ENCODE results near the gene VAMP7. TPM values are rescaled to one million over a fixed set of nuclear protein-coding genes. Genes with fewer than 3 reads are reported as not detected.

The VAMP7 gene
- total and polyA plus RNA-seq, 2 of the 8 experiments (the other 6 are each of a cell fraction or from before 2014, with no cell fraction given): 14.2 to 22.1 TPM

DNA sequence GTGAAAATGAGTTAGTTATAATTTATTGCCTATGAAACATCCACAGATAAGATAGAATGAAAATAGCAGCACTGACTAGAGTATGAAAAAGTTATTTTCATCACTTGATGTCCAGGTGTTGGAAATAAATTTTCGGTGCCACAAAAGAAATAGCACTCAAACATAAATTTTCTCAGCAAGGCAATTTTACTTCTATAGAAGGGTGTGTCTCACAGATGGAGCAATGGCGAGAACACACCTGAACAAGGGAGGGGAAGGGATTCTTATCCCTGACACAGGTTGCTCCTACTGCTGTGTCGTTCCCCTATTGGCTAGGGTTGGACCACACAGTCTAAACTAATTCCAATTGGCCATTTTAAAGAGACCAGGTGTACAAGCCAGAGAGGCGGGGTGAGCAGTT lies 13.3 kb upstream of the VAMP7 start (continued):
- TF ChIP-seq, protein P1, sequence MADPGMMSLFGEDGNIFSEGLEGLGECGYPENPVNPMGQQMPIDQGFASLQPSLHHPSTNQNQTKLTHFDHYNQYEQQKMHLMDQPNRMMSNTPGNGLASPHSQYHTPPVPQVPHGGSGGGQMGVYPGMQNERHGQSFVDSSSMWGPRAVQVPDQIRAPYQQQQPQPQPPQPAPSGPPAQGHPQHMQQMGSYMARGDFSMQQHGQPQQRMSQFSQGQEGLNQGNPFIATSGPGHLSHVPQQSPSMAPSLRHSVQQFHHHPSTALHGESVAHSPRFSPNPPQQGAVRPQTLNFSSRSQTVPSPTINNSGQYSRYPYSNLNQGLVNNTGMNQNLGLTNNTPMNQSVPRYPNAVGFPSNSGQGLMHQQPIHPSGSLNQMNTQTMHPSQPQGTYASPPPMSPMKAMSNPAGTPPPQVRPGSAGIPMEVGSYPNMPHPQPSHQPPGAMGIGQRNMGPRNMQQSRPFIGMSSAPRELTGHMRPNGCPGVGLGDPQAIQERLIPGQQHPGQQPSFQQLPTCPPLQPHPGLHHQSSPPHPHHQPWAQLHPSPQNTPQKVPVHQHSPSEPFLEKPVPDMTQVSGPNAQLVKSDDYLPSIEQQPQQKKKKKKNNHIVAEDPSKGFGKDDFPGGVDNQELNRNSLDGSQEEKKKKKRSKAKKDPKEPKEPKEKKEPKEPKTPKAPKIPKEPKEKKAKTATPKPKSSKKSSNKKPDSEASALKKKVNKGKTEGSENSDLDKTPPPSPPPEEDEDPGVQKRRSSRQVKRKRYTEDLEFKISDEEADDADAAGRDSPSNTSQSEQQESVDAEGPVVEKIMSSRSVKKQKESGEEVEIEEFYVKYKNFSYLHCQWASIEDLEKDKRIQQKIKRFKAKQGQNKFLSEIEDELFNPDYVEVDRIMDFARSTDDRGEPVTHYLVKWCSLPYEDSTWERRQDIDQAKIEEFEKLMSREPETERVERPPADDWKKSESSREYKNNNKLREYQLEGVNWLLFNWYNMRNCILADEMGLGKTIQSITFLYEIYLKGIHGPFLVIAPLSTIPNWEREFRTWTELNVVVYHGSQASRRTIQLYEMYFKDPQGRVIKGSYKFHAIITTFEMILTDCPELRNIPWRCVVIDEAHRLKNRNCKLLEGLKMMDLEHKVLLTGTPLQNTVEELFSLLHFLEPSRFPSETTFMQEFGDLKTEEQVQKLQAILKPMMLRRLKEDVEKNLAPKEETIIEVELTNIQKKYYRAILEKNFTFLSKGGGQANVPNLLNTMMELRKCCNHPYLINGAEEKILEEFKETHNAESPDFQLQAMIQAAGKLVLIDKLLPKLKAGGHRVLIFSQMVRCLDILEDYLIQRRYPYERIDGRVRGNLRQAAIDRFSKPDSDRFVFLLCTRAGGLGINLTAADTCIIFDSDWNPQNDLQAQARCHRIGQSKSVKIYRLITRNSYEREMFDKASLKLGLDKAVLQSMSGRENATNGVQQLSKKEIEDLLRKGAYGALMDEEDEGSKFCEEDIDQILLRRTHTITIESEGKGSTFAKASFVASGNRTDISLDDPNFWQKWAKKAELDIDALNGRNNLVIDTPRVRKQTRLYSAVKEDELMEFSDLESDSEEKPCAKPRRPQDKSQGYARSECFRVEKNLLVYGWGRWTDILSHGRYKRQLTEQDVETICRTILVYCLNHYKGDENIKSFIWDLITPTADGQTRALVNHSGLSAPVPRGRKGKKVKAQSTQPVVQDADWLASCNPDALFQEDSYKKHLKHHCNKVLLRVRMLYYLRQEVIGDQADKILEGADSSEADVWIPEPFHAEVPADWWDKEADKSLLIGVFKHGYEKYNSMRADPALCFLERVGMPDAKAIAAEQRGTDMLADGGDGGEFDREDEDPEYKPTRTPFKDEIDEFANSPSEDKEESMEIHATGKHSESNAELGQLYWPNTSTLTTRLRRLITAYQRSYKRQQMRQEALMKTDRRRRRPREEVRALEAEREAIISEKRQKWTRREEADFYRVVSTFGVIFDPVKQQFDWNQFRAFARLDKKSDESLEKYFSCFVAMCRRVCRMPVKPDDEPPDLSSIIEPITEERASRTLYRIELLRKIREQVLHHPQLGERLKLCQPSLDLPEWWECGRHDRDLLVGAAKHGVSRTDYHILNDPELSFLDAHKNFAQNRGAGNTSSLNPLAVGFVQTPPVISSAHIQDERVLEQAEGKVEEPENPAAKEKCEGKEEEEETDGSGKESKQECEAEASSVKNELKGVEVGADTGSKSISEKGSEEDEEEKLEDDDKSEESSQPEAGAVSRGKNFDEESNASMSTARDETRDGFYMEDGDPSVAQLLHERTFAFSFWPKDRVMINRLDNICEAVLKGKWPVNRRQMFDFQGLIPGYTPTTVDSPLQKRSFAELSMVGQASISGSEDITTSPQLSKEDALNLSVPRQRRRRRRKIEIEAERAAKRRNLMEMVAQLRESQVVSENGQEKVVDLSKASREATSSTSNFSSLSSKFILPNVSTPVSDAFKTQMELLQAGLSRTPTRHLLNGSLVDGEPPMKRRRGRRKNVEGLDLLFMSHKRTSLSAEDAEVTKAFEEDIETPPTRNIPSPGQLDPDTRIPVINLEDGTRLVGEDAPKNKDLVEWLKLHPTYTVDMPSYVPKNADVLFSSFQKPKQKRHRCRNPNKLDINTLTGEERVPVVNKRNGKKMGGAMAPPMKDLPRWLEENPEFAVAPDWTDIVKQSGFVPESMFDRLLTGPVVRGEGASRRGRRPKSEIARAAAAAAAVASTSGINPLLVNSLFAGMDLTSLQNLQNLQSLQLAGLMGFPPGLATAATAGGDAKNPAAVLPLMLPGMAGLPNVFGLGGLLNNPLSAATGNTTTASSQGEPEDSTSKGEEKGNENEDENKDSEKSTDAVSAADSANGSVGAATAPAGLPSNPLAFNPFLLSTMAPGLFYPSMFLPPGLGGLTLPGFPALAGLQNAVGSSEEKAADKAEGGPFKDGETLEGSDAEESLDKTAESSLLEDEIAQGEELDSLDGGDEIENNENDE (IDR thresholded peaks at IDR 0.05; ENCODE audit: insufficient replicate concordance, low read length): no peak
- no peak for TF ChIP-seq GTF2F1 (IDR thresholded peaks at IDR 0.05; ENCODE audit: borderline replicate concordance, low read depth, low read length)
- TF ChIP-seq, protein P2, sequence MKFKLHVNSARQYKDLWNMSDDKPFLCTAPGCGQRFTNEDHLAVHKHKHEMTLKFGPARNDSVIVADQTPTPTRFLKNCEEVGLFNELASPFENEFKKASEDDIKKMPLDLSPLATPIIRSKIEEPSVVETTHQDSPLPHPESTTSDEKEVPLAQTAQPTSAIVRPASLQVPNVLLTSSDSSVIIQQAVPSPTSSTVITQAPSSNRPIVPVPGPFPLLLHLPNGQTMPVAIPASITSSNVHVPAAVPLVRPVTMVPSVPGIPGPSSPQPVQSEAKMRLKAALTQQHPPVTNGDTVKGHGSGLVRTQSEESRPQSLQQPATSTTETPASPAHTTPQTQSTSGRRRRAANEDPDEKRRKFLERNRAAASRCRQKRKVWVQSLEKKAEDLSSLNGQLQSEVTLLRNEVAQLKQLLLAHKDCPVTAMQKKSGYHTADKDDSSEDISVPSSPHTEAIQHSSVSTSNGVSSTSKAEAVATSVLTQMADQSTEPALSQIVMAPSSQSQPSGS (IDR thresholded peaks at IDR 0.05; ENCODE audit: low read length): no peak
- TF ChIP-seq, protein P3, sequence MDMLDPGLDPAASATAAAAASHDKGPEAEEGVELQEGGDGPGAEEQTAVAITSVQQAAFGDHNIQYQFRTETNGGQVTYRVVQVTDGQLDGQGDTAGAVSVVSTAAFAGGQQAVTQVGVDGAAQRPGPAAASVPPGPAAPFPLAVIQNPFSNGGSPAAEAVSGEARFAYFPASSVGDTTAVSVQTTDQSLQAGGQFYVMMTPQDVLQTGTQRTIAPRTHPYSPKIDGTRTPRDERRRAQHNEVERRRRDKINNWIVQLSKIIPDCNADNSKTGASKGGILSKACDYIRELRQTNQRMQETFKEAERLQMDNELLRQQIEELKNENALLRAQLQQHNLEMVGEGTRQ (IDR thresholded peaks at IDR 0.05; ENCODE audit: low read length): no peak
- TF ChIP-seq ZNF274 (IDR thresholded peaks at IDR 0.05; ENCODE audit: borderline replicate concordance, extremely low read depth, low read length): no peak
- no peak for TF ChIP-seq SIN3A (conservative IDR thresholded peaks at IDR 0.05 in 1 of 2, IDR thresholded peaks at IDR 0.05 in 1 of 2; ENCODE audit: low read depth in 1 of 2, low read length in 2 of 2)
